ENCODE results near the gene ATP6V1G3. TPM values are rescaled to one million over a fixed set of nuclear protein-coding genes. Genes with fewer than 3 reads are reported as not detected.
"Not testable (repeated sequence)": the region's sequence is repeated elsewhere in the genome, so short reads cannot be mapped to it uniquely, and the experiment has no call there.

The ATP6V1G3 gene
- total RNA-seq, 4 donors from 2014 or later = not detected

GRCh38 chr1:198486903-198487302 is 53.6 kb downstream of the ATP6V1G3 start:
- Histone ChIP-seq H3K4me1 (no peaks in the 10 kb centered on the region), H3K27ac (no peak overlapping the region), H3K36me3 (no peaks in the 10 kb centered on the region), H3K9me3 (no peaks in the 10 kb centered on the region), H3K27me3 (no peaks in the 10 kb centered on the region), H3K4me3 (no peak overlapping the region)
- in situ Hi-C loops (cut with MboI; ENCODE audit: low sequenced_read_pairs in 4 of 4) (no loop called here), intact Hi-C loops (cut with DNase I; ENCODE audit: low total_unique reads) (no loop called here)
- TF ChIP-seq CTCF (IDR thresholded peaks at IDR 0.05 in 4 of 5, conservative IDR thresholded peaks at IDR 0.05 in 1 of 5) (no peak), POLR2A (IDR thresholded peaks at IDR 0.05) (no peak)
- ATAC-seq = no peak
- no peak for DNase-seq

- TF ChIP-seq CTCF (IDR thresholded peaks at IDR 0.05 in 4 of 5, conservative IDR thresholded peaks at IDR 0.05 in 1 of 5) (no peak), POLR2A (IDR thresholded peaks at IDR 0.05) (no peak)
- Histone ChIP-seq H3K36me3 (no peaks in the 10 kb centered on the region), H3K9me3 (peaks cover 0 to 5% (median 0%) of the 10 kb centered on the region in 3 donors), H3K27ac (no peak overlapping the region), H3K4me3 (no peak overlapping the region), H3K27me3 (no peaks in the 10 kb centered on the region), H3K4me1 (no peaks in the 10 kb centered on the region)
- ATAC-seq (no peak), DNase-seq (no peak)
- in situ Hi-C loops (cut with MboI; ENCODE audit: low sequenced_read_pairs in 4 of 4) = no loop called here
- intact Hi-C loops (cut with DNase I; ENCODE audit: low total_unique reads) = no loop called here
Observed at GRCh38 chr1:198483645-198484044, 56.8 kb downstream of the ATP6V1G3 start.

GRCh38 chr1:198483006-198483405 is 57.5 kb downstream of the ATP6V1G3 start:
- Histone ChIP-seq H3K27me3 (no peaks in the 10 kb centered on the region), H3K4me1 (no peaks in the 10 kb centered on the region), H3K9me3 (peaks cover 0 to 5% (median 0%) of the 10 kb centered on the region in 3 donors), H3K4me3 (no peak overlapping the region), H3K36me3 (no peaks in the 10 kb centered on the region), H3K27ac (no peak overlapping the region)
- in situ Hi-C loops (cut with MboI; ENCODE audit: low sequenced_read_pairs in 4 of 4) (no loop called here), intact Hi-C loops (cut with DNase I; ENCODE audit: low total_unique reads) (no loop called here)
- ATAC-seq (no peak), DNase-seq (no peak)
- TF ChIP-seq CTCF (IDR thresholded peaks at IDR 0.05 in 4 of 5, conservative IDR thresholded peaks at IDR 0.05 in 1 of 5) = no peak
- TF ChIP-seq POLR2A (IDR thresholded peaks at IDR 0.05) = no peak

GRCh38 chr1:198481661-198482060 is 58.8 kb downstream of the ATP6V1G3 start:
- H3K4me3 ChIP-seq = no peak overlapping the region
- in situ Hi-C loops (cut with MboI; ENCODE audit: low sequenced_read_pairs in 4 of 4) (no loop called here), intact Hi-C loops (cut with DNase I; ENCODE audit: low total_unique reads) (no loop called here)
- no peaks in the 10 kb centered on the region for H3K4me1 ChIP-seq
- H3K27me3 ChIP-seq = no peaks in the 10 kb centered on the region
- DNase-seq = no peak
- ATAC-seq = no peak
- H3K27ac ChIP-seq = no peak overlapping the region
- H3K9me3 ChIP-seq = peaks cover 0 to 5% (median 0%) of the 10 kb centered on the region in 3 donors
- H3K36me3 ChIP-seq = no peaks in the 10 kb centered on the region
- TF ChIP-seq POLR2A (IDR thresholded peaks at IDR 0.05) (no peak), CTCF (IDR thresholded peaks at IDR 0.05 in 4 of 5, conservative IDR thresholded peaks at IDR 0.05 in 1 of 5) (no peak)

GRCh38 chr1:198480876-198481275 is 59.6 kb downstream of the ATP6V1G3 start:
- H3K4me3 ChIP-seq = no peak overlapping the region
- no peaks in the 10 kb centered on the region for H3K27me3 ChIP-seq
- in situ Hi-C loops (cut with MboI; ENCODE audit: low sequenced_read_pairs in 4 of 4) (no loop called here), intact Hi-C loops (cut with DNase I; ENCODE audit: low total_unique reads) (no loop called here)
- no peaks in the 10 kb centered on the region for H3K4me1 ChIP-seq
- no peaks in the 10 kb centered on the region for H3K36me3 ChIP-seq
- TF ChIP-seq POLR2A (IDR thresholded peaks at IDR 0.05) (no peak), CTCF (IDR thresholded peaks at IDR 0.05 in 4 of 5, conservative IDR thresholded peaks at IDR 0.05 in 1 of 5) (no peak)
- DNase-seq (no peak), ATAC-seq (no peak)
- H3K27ac ChIP-seq = no peak overlapping the region
- peaks cover 0 to 5% (median 0%) of the 10 kb centered on the region in 3 donors for H3K9me3 ChIP-seq

- in situ Hi-C loops (cut with MboI; ENCODE audit: low sequenced_read_pairs in 4 of 4); H3K27me3 ChIP-seq; H3K4me1 ChIP-seq; DNase-seq; H3K4me3 ChIP-seq; H3K9me3 ChIP-seq; ATAC-seq; H3K36me3 ChIP-seq; H3K27ac ChIP-seq; intact Hi-C loops (cut with DNase I; ENCODE audit: low total_unique reads): not testable (repeated sequence)
Observed at GRCh38 chr1:198477354-198477753, 63.1 kb downstream of the ATP6V1G3 start.
